Measurements from ENCODE around the gene CADPS.

The CADPS gene

DNA sequence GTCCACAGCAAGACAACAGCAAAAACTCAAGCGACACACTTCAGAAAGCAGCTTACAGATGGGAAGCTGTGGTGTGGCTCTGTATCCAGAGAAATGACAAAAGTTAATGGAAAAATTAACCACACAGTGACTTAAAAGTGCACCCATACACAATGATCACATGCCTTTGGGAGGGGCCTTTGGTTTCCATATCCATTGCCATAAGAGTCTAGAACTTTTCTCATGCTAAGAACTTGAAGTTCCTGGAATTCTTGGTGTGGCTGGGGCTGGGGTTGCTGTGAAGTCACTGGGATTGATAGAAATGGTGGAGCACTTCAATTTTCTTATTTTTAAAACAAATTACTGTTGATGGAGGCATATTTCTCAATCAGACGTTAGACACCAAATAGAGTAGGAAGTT, 393.3 kb downstream of the CADPS start:
- no peak for DNase-seq

- no peak for DNase-seq
Observed at GRCh38 chr3:62480056-62480455, 395.2 kb downstream of the CADPS start.

- no peak for DNase-seq
Observed at GRCh38 chr3:62479326-62479725, 395.9 kb downstream of the CADPS start.

- DNase-seq = no peak
Observed at GRCh38 chr3:62475306-62475705, 399.9 kb downstream of the CADPS start.

DNA sequence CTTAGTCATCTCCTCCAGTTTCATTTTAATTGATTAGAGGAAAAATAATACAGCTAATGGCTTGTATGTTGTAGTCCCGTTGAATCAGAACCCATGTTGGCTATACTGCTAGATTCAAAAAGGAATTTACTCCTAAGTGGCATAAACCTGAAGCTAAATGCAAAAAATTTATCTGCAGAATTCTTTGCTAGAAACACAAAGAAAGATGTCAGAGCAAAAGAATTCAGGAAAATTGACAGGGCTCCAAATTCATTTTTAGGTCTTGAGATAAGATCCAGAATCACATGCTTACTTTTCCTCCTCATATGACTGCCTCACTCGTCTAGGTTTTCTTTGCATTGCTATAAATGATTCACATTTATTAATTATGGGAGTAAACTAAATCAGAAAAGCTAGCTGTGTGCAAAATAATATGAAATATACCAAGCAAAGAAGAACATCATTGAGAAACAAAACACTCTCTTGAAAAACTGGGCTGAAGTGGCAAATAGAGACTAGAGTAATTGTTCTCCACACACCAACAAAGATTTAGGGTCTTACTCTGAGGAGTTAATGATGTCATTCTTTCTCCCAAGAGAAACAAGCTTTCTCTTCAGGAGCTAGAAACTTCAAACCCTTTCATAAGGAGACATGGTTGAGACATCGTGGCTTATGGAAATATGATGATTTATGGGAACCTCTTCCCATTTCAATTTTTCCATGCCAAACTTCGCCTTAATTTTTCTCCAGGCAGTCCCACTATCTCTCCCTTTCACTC, 407.1 kb downstream of the CADPS start:
- no peak for DNase-seq

DNA sequence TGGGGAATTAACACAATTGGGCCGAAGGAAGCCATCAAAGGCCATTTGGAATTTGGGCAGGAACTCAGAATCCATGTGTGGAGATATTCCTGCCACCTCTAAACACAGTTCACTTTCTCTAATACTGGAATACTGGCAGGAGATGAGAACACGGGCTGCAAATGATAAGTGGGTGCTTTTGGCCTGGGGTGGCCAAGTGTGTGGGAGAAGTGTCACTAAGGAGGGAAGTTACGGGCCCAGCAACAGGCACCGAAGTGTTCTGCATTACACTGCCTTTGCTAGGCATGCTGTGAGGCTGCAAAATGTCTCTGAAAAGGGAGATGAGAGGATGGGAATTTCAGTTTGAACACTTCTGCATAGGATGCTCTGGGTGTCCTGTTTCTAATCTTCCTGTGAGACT, 412.4 kb downstream of the CADPS start:
- no peak for DNase-seq

DNA sequence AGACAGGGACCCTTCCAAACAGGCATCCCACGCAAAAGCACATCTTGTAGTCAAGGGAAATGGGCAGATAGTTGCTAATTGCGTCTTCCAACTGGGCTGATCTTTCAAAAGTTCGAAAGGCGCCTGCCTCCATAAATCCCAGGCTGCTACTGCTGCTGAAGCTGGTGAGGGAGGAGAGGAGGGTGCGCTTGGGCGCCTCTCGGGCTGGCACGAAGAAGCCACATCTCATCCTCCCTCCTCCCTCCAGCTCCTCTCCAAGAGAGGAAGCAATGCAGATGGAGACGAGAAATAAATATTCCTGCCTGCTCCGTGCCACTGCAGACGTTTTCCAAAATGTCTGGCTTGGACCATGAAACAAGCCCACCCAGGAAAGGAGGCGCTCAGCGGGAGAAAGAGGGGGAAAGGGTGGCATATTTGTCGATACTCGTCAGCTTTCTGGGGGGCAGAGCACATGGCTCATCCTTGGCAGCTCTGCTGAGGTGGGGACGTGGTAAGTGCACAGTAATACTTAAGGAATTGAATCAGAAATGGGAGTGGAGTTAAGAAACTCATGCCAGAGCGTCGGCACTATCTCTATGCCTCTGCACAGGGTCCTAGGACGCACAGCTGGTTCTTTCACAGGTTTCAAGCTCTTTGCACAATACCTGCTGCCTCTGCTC, 413.0 kb downstream of the CADPS start:
- DNase-seq = no peak

- no peak for DNase-seq
Observed at GRCh38 chr3:62454916-62455315, 420.3 kb downstream of the CADPS start.

DNA sequence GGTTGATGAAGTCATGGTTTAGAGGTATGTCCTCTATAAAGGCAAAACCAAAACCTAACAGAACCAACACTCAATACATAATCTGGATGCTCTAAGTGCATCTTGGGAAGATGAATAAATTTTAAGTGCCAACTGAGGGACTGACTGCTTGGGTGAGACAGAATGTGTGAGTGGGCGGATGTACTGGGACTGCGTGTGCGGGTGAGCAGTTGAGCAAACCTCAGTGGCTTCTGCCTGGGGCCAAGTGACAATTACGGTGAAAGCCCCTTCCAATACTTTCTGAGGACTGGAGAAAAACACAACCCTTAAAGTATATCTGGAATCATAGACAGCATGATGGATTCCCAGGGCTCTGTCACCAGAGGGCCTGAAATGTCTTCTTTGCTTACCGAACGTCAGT, 421.8 kb downstream of the CADPS start:
- DNase-seq = no peak

DNA sequence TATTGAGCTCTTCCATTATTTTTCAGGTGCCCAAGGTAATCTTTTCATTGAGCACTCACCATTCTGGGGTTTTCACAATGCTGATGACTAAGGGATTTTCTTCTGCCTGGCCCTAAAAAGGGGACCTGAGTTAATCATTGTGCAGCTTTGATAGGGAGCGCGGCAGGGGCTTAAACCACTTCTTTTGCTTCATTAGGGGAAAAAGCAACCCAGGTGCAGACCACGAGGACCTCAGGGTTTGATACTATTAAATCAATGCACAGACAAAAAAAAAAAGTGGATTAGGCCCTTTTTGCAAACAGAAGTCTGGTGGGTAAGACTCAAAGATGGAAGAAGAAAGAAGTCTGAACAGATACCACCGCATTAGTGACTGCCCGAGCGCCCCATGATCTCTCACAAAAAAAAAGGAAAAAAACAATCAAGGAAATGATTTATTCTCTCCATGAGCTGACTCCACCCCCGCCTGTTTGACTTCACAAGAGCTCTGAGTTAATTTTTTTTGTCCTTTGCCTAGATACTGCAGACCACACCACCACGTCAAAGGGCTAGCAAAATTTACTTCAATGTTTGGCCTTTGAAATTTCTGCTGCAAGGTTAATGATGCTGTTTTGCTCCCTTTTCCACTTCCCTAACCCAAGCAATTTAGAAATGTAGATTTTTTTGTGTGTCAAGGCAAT, 423.9 kb downstream of the CADPS start:
- DNase-seq = no peak

- no peak for DNase-seq
Observed at GRCh38 chr3:62446337-62446940, 428.8 kb downstream of the CADPS start.

DNA sequence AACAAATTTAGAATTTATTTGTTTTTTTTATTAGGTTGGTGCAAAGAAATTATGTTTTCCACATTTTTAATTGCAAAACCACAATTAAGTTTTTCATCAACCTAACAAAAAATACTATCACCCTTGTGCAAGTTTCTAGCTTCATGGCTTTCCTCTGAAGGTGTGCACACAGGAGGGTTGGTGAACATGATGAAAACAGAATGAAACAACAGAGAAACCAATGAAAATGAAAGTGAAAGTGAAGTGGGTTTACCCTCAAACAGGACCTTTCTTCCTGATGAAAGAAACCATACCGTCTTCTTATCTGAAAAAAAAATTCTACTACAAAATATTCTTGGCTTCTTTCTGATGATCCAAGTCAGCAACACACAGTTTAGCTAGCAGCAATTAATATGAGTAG, 429.9 kb downstream of the CADPS start:
- DNase-seq = no peak

- no peak for DNase-seq
Observed at GRCh38 chr3:62439978-62440377, 435.2 kb downstream of the CADPS start.

DNA sequence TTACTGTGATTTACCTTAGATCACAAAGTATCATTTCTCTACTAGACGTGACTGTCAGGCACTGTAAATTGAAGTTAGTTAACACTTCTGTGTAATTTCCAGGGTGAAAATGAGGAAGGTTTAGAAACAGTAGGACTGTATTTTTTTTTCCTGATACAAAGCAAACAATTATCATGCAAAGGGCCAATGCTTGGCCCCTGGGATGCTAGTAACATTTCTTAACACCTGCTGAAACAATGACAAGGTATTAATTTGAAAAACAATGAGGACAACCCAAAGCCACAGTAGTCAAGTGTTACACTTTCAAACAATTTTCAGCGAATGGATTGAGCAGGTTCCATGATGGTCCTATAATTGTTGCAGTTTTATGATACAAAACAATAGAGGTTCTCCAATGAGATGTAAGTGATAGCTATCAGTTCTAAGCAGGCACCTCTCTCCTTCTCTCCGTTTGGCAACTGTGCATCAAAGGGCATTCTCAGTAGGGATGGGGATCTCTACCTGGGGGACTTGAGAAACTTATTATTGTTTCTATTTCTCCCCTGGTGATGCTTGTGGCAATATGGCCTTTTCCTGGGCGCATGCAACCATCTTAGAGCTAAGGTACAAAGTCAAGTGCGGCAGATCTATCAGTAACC, 435.9 kb downstream of the CADPS start:
- no peak for DNase-seq

- DNase-seq = no peak
Observed at GRCh38 chr3:62436785-62437184, 438.4 kb downstream of the CADPS start.

- DNase-seq = no peak
Observed at GRCh38 chr3:62433396-62433795, 441.8 kb downstream of the CADPS start.

DNA sequence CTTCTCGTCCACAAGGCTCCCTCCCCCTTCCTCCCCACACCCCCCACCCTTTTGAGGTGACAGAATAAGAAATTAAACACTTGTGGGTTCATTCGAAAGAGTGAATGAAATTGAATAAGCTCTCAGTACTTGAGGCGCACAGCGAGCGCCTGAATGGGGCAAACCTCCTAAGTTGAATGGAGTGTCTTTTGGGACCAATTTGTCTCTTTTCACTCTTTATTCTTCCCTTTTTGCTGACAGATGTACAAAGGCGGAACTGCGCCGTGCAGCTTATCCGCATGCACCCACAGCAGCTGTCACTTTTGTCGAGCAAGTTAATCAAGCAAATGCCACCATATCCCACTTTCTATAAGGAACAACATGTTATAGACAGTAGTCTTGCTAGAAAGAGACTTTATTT, 454.0 kb downstream of the CADPS start:
- DNase-seq = no peak

DNA sequence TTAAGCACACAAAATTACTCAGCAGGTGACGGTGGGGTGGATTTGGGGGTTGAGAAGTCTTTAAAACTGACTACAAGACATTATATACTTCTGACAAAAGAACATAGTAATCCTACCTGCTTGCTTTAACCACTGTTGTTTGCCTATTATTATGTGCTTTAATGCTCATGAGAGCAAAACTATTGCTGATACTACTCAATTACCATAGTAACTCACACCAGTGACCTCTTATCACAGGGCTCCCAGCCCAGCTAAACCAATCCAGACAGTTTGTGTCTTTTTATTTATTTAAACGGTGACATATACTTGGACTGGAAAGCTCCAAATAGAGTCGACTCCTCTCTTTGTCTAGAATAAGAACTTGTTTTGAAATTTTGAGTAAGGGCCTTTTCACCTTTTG, 459.1 kb downstream of the CADPS start:
- no peak for DNase-seq

- DNase-seq = no peak
Observed at GRCh38 chr3:62415312-62415801, 459.9 kb downstream of the CADPS start.

GRCh38 chr3:62414786-62415185, 460.4 kb downstream of the CADPS start:
- no peak for DNase-seq

GRCh38 chr3:62413687-62414086, 461.5 kb downstream of the CADPS start:
- DNase-seq = no peak

GRCh38 chr3:62406945-62407344, 468.3 kb downstream of the CADPS start:
- no peak for DNase-seq

DNA sequence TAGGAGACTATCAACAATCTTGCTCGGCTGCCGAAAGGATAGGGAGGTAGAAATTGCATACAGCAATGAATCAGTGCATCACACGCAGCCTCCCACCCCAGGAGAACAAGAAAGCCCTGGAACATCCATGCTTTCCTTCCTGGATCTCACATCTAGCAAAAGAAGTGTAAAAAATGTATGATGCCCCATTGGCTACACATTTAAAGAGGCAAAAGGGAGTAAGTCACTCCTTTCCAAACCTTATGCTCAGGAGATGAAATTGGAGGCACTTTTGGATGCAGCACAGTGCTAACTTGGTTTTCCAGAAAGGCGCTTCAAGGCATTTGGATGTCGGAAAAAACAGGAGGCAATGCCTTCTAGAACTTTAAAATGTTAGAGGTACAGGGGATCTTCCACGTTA, 469.6 kb downstream of the CADPS start:
- no peak for DNase-seq

Measured in GDM1 (cell line).